Measurements from ENCODE around the gene RANBP10.
"Not testable (repeated sequence)": the region's sequence is repeated elsewhere in the genome, so short reads cannot be mapped to it uniquely, and the experiment has no call there.

Gene RANBP10

GRCh38 chr16:67806428-67807147, at the start of gene RANBP10, which contains the start of gene TSNAXIP1:
Gene RANBP10, minus strand, starts transcription at chr16:67806560. Its CDS starts 24 bp downstream, at chr16:67806536.
Gene TSNAXIP1, plus strand, starts transcription at chr16:67806889. Its CDS starts 261 bp downstream, at chr16:67807150.
- peak; percentile 97 to 98 for DNase-seq

- no peak for DNase-seq
Observed at GRCh38 chr16:67855789-67856188, 49.4 kb upstream of the RANBP10 start.

- no peak for DNase-seq
Observed at GRCh38 chr16:67853670-67854069, 47.3 kb upstream of the RANBP10 start.

GRCh38 chr16:67848118-67848517, 41.8 kb upstream of the RANBP10 start:
- no peak for DNase-seq

GRCh38 chr16:67847064-67847861, 40.9 kb upstream of the RANBP10 start, which contains the start of gene CENPT:
Gene CENPT, minus strand, starts transcription at chr16:67847693. Its CDS starts 13,834 bp downstream, at chr16:67833859.
- DNase-seq, result peak; percentile 44 to 53

GRCh38 chr16:67846320-67847063, 40.1 kb upstream of the RANBP10 start, which contains the start of gene NUTF2:
Gene NUTF2, plus strand, starts transcription at chr16:67846933. Its CDS starts 18,198 bp downstream, at chr16:67865131.
- peak; percentile 90 to 91 for DNase-seq

GRCh38 chr16:67846063-67846319, 39.6 kb upstream of the RANBP10 start:
- DNase-seq, result no peak

GRCh38 chr16:67845291-67846062, 39.1 kb upstream of the RANBP10 start:
- DNase-seq, result no peak

- no peak for DNase-seq
Observed at GRCh38 chr16:67844497-67844896, 38.1 kb upstream of the RANBP10 start.

GRCh38 chr16:67843343-67843765, 37.0 kb upstream of the RANBP10 start:
- DNase-seq, result no peak

- peak; percentile 17 to 43 for DNase-seq
Observed at GRCh38 chr16:67842509-67843342, 36.4 kb upstream of the RANBP10 start.

- peak; percentile 91 to 93 for DNase-seq
Observed at GRCh38 chr16:67841816-67842508, 35.6 kb upstream of the RANBP10 start, which contains the start of gene THAP11. Gene THAP11, plus strand, starts transcription at chr16:67842320. Its CDS starts 235 bp downstream, at chr16:67842555.

- no peak for DNase-seq
Observed at GRCh38 chr16:67841198-67841815, 34.9 kb upstream of the RANBP10 start.

GRCh38 chr16:67837811-67838210, 31.5 kb upstream of the RANBP10 start:
- no peak for DNase-seq

GRCh38 chr16:67837190-67837589, 30.8 kb upstream of the RANBP10 start:
- DNase-seq, result not testable (repeated sequence)

GRCh38 chr16:67834242-67834614, 27.9 kb upstream of the RANBP10 start:
- DNase-seq, result no peak

- peak; percentile 83 to 90 for DNase-seq
Observed at GRCh38 chr16:67833415-67834241, 27.3 kb upstream of the RANBP10 start.

- DNase-seq, result no peak
Observed at GRCh38 chr16:67833030-67833414, 26.7 kb upstream of the RANBP10 start.

- DNase-seq, result no peak
Observed at GRCh38 chr16:67828651-67829050, 22.3 kb upstream of the RANBP10 start.

Measured in AML-193 (cell line).